Smooth muscle cell (in vitro differentiated cells): ENCODE results near the gene MLLT10. TPM values are rescaled to one million over a fixed set of nuclear protein-coding genes. Genes with fewer than 3 reads are reported as not detected.

Source experiments
- DNase-seq: peaks from one replicate; lab custom pipeline; 2025; ENCODE audit not compliant: unreplicated experiment; lab: John Stamatoyannopoulos, UW
- H2AFZ ChIP-seq: fragments of 200-600 bp; sonication (generic); 2 replicates; pipeline ENCODE4 v1.6.0; 2016; ENCODE audit warnings: antibody characterized with exemption, low read depth, mild to moderate bottlenecking
- H3F3A ChIP-seq: fragments of 200-600 bp; sonication (generic); 2 replicates; pipeline ENCODE4 v1.6.0; 2017; ENCODE audit warnings: antibody characterized with exemption, low read depth
- H3K27ac ChIP-seq: fragments of 200-600 bp; sonication (generic); 2 replicates; pipeline ENCODE4 v1.5.1; 2016; ENCODE audit warnings: low read depth, mild to moderate bottlenecking
- H3K27me3 ChIP-seq: fragments of 200-600 bp; sonication (generic); 2 replicates; pipeline ENCODE4 v1.6.1; 2016; ENCODE audit warnings: low read depth, mild to moderate bottlenecking
- H3K36me3 ChIP-seq: fragments of 200-600 bp; sonication (generic); 2 replicates; pipeline ENCODE4 v1.5.1; 2016; ENCODE audit warnings: low read depth
- H3K4me1 ChIP-seq: fragments of 200-600 bp; sonication (generic); 2 replicates; pipeline ENCODE4 v1.5.1; 2016; ENCODE audit warnings: low read depth
- H3K4me2 ChIP-seq: fragments of 200-600 bp; sonication (generic); 2 replicates; pipeline ENCODE4 v1.6.0; 2016; ENCODE audit warnings: mild to moderate bottlenecking
- H3K4me3 ChIP-seq: fragments of 200-600 bp; sonication (generic); 2 replicates; pipeline ENCODE4 v1.5.1; 2016; ENCODE audit warnings: mild to moderate bottlenecking
- H3K79me2 ChIP-seq: fragments of 200-600 bp; sonication (generic); 2 replicates; pipeline ENCODE4 v1.6.0; 2016; ENCODE audit warnings: low read depth, mild to moderate bottlenecking
- H3K9ac ChIP-seq: fragments of 200-600 bp; sonication (generic); 2 replicates; pipeline ENCODE4 v1.6.0; 2016; ENCODE audit warnings: low read depth
- H3K9me3 ChIP-seq: fragments of 200-600 bp; sonication (generic); replicated peaks from 2 replicates; pipeline ENCODE4 v1.5.1; 2016; ENCODE audit warnings: low read depth
- H4K20me1 ChIP-seq: fragments of 200-600 bp; sonication (generic); 2 replicates; pipeline ENCODE4 v1.6.0; 2016; ENCODE audit warnings: low read depth
- CTCF ChIP-seq: fragments of 200-600 bp; sonication (generic); IDR thresholded peaks from 2 replicates; pipeline ENCODE4 v1.5.1; 2017; ENCODE audit warnings: borderline replicate concordance, mild to moderate bottlenecking, antibody characterized with exemption; ENCODE audit not compliant: insufficient read depth, poor library complexity, severe bottlenecking
- WGBS: methylation state at CpG from one replicate; pipeline ENCODE4 v1.1.7; 2016; ENCODE audit warnings: low lambda C conversion rate; 5-methylcytosine and 5-hydroxymethylcytosine counted together
- polyA plus RNA-seq: library from polyadenylated mRNA; unstranded; fragments of >200 nt; fragmentation: Nextera tagmentation; extraction: Ambion mirVana; gene quantifications from 2 replicates; pipeline ENCODE4 v1.2.1, GENCODE V29; 2016
- total RNA-seq: library from RNA; depleted of rRNA; stranded (reverse); fragments of >200 nt; gene quantifications from 2 replicates; pipeline ENCODE4 v1.2.3, GENCODE V29; 2014

MLLT10 gene
- total and polyA plus RNA-seq, 2 experiments from 2014 or later, result 6.8 to 43.6 TPM

- no peak overlapping the region for H3K4me2 ChIP-seq
- no peaks in the 10 kb centered on the region for H3K36me3 ChIP-seq
- no peak for DNase-seq
- no peaks in the 10 kb centered on the region for H3K4me1 ChIP-seq
- no peak overlapping the region for H3K27ac ChIP-seq
- 91% methylated on average over 2 of the region's 2 CpGs for WGBS
- H3K9me3 ChIP-seq, result no peaks in the 10 kb centered on the region
- H4K20me1 ChIP-seq, result peaks cover 52% of the 10 kb centered on the region
- no peak overlapping the region for H3K9ac ChIP-seq
- no peak overlapping the region for H2AFZ ChIP-seq
- no peaks in the 10 kb centered on the region for H3K27me3 ChIP-seq
- no peak overlapping the region for H3K4me3 ChIP-seq
- no peak for TF ChIP-seq CTCF
- peaks cover 52% of the 10 kb centered on the region for H3K79me2 ChIP-seq
- no peaks in the 10 kb centered on the region for H3F3A ChIP-seq
These were observed 136.4 kb downstream of the MLLT10 start for GRCh38 chr10:21670391-21670790.

- WGBS, result 92% methylated on average over 2 of the region's 2 CpGs
- no peak for TF ChIP-seq CTCF
- no peaks in the 10 kb centered on the region for H3K9me3 ChIP-seq
- no peak overlapping the region for H3K4me2 ChIP-seq
- no peaks in the 10 kb centered on the region for H3K27me3 ChIP-seq
- H3F3A ChIP-seq, result no peaks in the 10 kb centered on the region
- peaks cover 36% of the 10 kb centered on the region for H4K20me1 ChIP-seq
- no peak overlapping the region for H3K27ac ChIP-seq
- H3K4me1 ChIP-seq, result no peaks in the 10 kb centered on the region
- no peak overlapping the region for H2AFZ ChIP-seq
- DNase-seq, result no peak
- H3K36me3 ChIP-seq, result no peaks in the 10 kb centered on the region
- H3K9ac ChIP-seq, result no peak overlapping the region
- H3K79me2 ChIP-seq, result peaks cover 39% of the 10 kb centered on the region
- no peak overlapping the region for H3K4me3 ChIP-seq
These were observed 139.6 kb downstream of the MLLT10 start for GRCh38 chr10:21673668-21674067.

- 88% methylated on average over 2 of the region's 2 CpGs for WGBS
- Histone ChIP-seq H3K4me2 (no peak overlapping the region), H3K9ac (no peak overlapping the region), H3K36me3 (no peaks in the 10 kb centered on the region), H3K4me1 (no peaks in the 10 kb centered on the region), H3K9me3 (no peaks in the 10 kb centered on the region), H3K79me2 (peaks cover 26% of the 10 kb centered on the region), H3K27me3 (no peaks in the 10 kb centered on the region), H4K20me1 (peaks cover 30% of the 10 kb centered on the region), H3K27ac (no peak overlapping the region), H2AFZ (no peak overlapping the region), H3F3A (no peaks in the 10 kb centered on the region), H3K4me3 (no peak overlapping the region)
- no peak for DNase-seq
- peak; percentile 59 for TF ChIP-seq CTCF
These were observed 141.2 kb downstream of the MLLT10 start for GRCh38 chr10:21675157-21675796.

GRCh38 chr10:21677551-21677950, 143.5 kb downstream of the MLLT10 start:
- H3K27me3 ChIP-seq, result no peaks in the 10 kb centered on the region
- no peaks in the 10 kb centered on the region for H3K36me3 ChIP-seq
- no peak overlapping the region for H2AFZ ChIP-seq
- no peaks in the 10 kb centered on the region for H3K4me1 ChIP-seq
- WGBS, result 92% methylated on average over 3 of the region's 3 CpGs
- H3K27ac ChIP-seq, result no peak overlapping the region
- TF ChIP-seq CTCF, result no peak
- DNase-seq, result no peak
- no peaks in the 10 kb centered on the region for H3K9me3 ChIP-seq
- H3F3A ChIP-seq, result no peaks in the 10 kb centered on the region
- H3K9ac ChIP-seq, result no peak overlapping the region
- peaks cover 16% of the 10 kb centered on the region for H3K79me2 ChIP-seq
- H3K4me3 ChIP-seq, result no peak overlapping the region
- H4K20me1 ChIP-seq, result peaks cover 27% of the 10 kb centered on the region
- H3K4me2 ChIP-seq, result no peak overlapping the region
